Activated CD4-positive, alpha-beta T cell treated with anti-CD3 and anti-CD28 coated beads, Interleukin-2, amount 10 ng/mL, durations not matched to agents 24 days and 14 days (primary cell): Measurements from ENCODE around the gene PPP1R15A. TPM values are rescaled to one million over a fixed set of nuclear protein-coding genes. Genes with fewer than 3 reads are reported as not detected.

ENCODE experiments used
- DNase-seq: peaks from one replicate; pipeline ENCODE4 v3.0.0; 2022
- H3K27ac Mint-ChIP-seq: one replicate; pipeline ENCODE4 v1.8.0; 2022; ENCODE audit warnings: mild to moderate bottlenecking, mixed read lengths
- H3K27me3 Mint-ChIP-seq: one replicate; pipeline ENCODE4 v1.8.0; 2022; ENCODE audit warnings: mixed read lengths
- H3K36me3 Mint-ChIP-seq: one replicate; pipeline ENCODE4 v1.8.0; 2022; ENCODE audit warnings: low read depth, mild to moderate bottlenecking, mixed read lengths
- H3K4me1 Mint-ChIP-seq: one replicate; pipeline ENCODE4 v1.8.0; 2021; ENCODE audit warnings: mixed read lengths
- H3K4me3 Mint-ChIP-seq: one replicate; pipeline ENCODE4 v1.8.0; 2022; ENCODE audit warnings: mild to moderate bottlenecking, moderate library complexity, mixed read lengths
- H3K9me3 Mint-ChIP-seq: one replicate; pipeline ENCODE4 v1.8.0; 2021; ENCODE audit warnings: mixed read lengths
- intact Hi-C: fragments of 100-400 bp; cut with micrococcal nuclease; formaldehyde crosslinking; loops from one replicate; pipeline ENCODE4 v1.15.1; 2023
- total RNA-seq: library from RNA; stranded (reverse); gene quantifications from 2 replicates; pipeline ENCODE4 v1.2.3, GENCODE V29; 2022

The PPP1R15A gene
- total RNA-seq, 1 donor from 2014 or later, result 42.1 TPM

GRCh38 chr19:48922548-48923490 lies 50.6 kb downstream of the PPP1R15A start:
- Mint-ChIP-seq H3K27ac (no peak overlapping the region), H3K27me3 (no peaks in the 10 kb centered on the region), H3K4me1 (peaks cover 5% of the 10 kb centered on the region), H3K9me3 (no peaks in the 10 kb centered on the region), H3K4me3 (no peak overlapping the region), H3K36me3 (peaks cover 23% of the 10 kb centered on the region)
- intact Hi-C loops, result no loop called here
- no peak for DNase-seq

GRCh38 chr19:48925240-48925843 lies 53.1 kb downstream of the PPP1R15A start:
- intact Hi-C loops, result no loop called here
- no peak for DNase-seq
- H3K36me3 Mint-ChIP-seq, result peaks cover 13% of the 10 kb centered on the region
- H3K4me3 Mint-ChIP-seq, result no peak overlapping the region
- H3K4me1 Mint-ChIP-seq, result peaks cover 5% of the 10 kb centered on the region
- no peaks in the 10 kb centered on the region for H3K9me3 Mint-ChIP-seq
- no peaks in the 10 kb centered on the region for H3K27me3 Mint-ChIP-seq
- no peak overlapping the region for H3K27ac Mint-ChIP-seq

Other genes starting within 250 kb of the PPP1R15A start
- 10.7 and 11.2 TPM in 2 replicates for gene DBP, start 235.0 kb upstream of the PPP1R15A start, total RNA-seq
- gene CA11, start 226.2 kb upstream of the PPP1R15A start, total RNA-seq, result 10.9 and 12.5 TPM in 2 replicates
- 0.30 and 0.78 TPM in 2 replicates for gene NTN5, start 199.4 kb upstream of the PPP1R15A start, total RNA-seq
- gene FUT2, start 176.4 kb upstream of the PPP1R15A start, total RNA-seq, result not detected in 2 replicates
- gene MAMSTR, start 152.7 kb upstream of the PPP1R15A start, total RNA-seq, result 1.2 and 1.4 TPM in 2 replicates
- gene RASIP1, start 131.8 kb upstream of the PPP1R15A start, total RNA-seq, result 0.71 and 0.82 TPM in 2 replicates
- gene IZUMO1, start 125.5 kb upstream of the PPP1R15A start, total RNA-seq, result 0.21 TPM in 1 of 2 replicates, not detected in the other
- gene FUT1, start 119.8 kb upstream of the PPP1R15A start, total RNA-seq, result 0.23 and 0.26 TPM in 2 replicates
- not detected in 2 replicates for gene FGF21, start 116.9 kb upstream of the PPP1R15A start, total RNA-seq
- gene BCAT2, start 61.4 kb upstream of the PPP1R15A start, total RNA-seq, result 90.3 and 95.7 TPM in 2 replicates
- gene HSD17B14, start 35.9 kb upstream of the PPP1R15A start, total RNA-seq, result 0.44 and 0.47 TPM in 2 replicates
- 1.8 and 1.9 TPM in 2 replicates for gene PLEKHA4, start 3.8 kb upstream of the PPP1R15A start, total RNA-seq
- gene TULP2, start 26.3 kb downstream of the PPP1R15A start, total RNA-seq, result not detected in 2 replicates
- gene NUCB1, start 27.9 kb downstream of the PPP1R15A start, total RNA-seq, result 116 and 117 TPM in 2 replicates
- gene DHDH, start 61.3 kb downstream of the PPP1R15A start, total RNA-seq, result 0.35 TPM in 1 of 2 replicates, not detected in the other
- 257 and 298 TPM in 2 replicates for gene BAX, start 82.5 kb downstream of the PPP1R15A start, total RNA-seq
- 696 and 697 TPM in 2 replicates for gene FTL, start 92.9 kb downstream of the PPP1R15A start, total RNA-seq
- 73.8 and 77.8 TPM in 2 replicates for gene GYS1, start 120.9 kb downstream of the PPP1R15A start, total RNA-seq
- gene RUVBL2, start 121.5 kb downstream of the PPP1R15A start, total RNA-seq, result 190 and 195 TPM in 2 replicates
- not detected in 2 replicates for gene LHB, start 144.7 kb downstream of the PPP1R15A start, total RNA-seq
- not detected in 2 replicates for gene CGB3, start 151.9 kb downstream of the PPP1R15A start, total RNA-seq
- gene CGB2, start 159.5 kb downstream of the PPP1R15A start, total RNA-seq, result not detected in 2 replicates
- not detected in 2 replicates for gene CGB1, start 164.5 kb downstream of the PPP1R15A start, total RNA-seq
- not detected in 2 replicates for gene CGB5, start 171.4 kb downstream of the PPP1R15A start, total RNA-seq
- not detected in 2 replicates for gene CGB8, start 176.7 kb downstream of the PPP1R15A start, total RNA-seq
- gene CGB7, start 185.3 kb downstream of the PPP1R15A start, total RNA-seq, result not detected in 2 replicates
- not detected in 2 replicates for gene NTF4, start 192.4 kb downstream of the PPP1R15A start, total RNA-seq
- gene KCNA7, start 200.3 kb downstream of the PPP1R15A start, total RNA-seq, result not detected in 2 replicates
- gene SNRNP70, start 213.0 kb downstream of the PPP1R15A start, total RNA-seq, result 270 and 281 TPM in 2 replicates
- 5.4 and 6.0 TPM in 2 replicates for gene LIN7B, start 241.9 kb downstream of the PPP1R15A start, total RNA-seq
- gene C19orf73, start 246.7 kb downstream of the PPP1R15A start, total RNA-seq, result 2.0 and 2.5 TPM in 2 replicates
- gene PPFIA3, start 247.1 kb downstream of the PPP1R15A start, total RNA-seq, result 4.5 and 5.0 TPM in 2 replicates